ENCODE measurements around the gene MPPE1. TPM values are rescaled to one million over a fixed set of nuclear protein-coding genes. Genes with fewer than 3 reads are reported as not detected.

Gene MPPE1
- total and polyA plus RNA-seq, 10 of the 15 experiments (the other 5 are each of a cell fraction or from before 2014, with no cell fraction given): 13.8 to 34.5 (median 27.6) TPM

GRCh38 chr18:11840493-11840892, 67.6 kb downstream of the MPPE1 start:
- Histone ChIP-seq H3K4me1 (ENCODE audit: control insufficient read depth, insufficient read depth, low read length) (no peaks in the 10 kb centered on the region), H3K9me3 (replicated peaks; ENCODE audit: control insufficient read depth, insufficient read depth, low read length) (no peaks in the 10 kb centered on the region), H3K27ac (ENCODE audit: control insufficient read depth, insufficient read depth) (no peak overlapping the region), H3K4me3 (no peak overlapping the region), H3K79me2 (ENCODE audit: control insufficient read depth, insufficient read depth, low read length) (no peaks in the 10 kb centered on the region), H2AFZ (ENCODE audit: control insufficient read depth, low read depth, low read length) (no peak overlapping the region), H3K9ac (ENCODE audit: control insufficient read depth, insufficient read depth, low read length) (no peak overlapping the region), H3K4me2 (ENCODE audit: control insufficient read depth, insufficient read depth) (no peak overlapping the region), H3K36me3 (ENCODE audit: control insufficient read depth in 2 of 2, insufficient read depth in 2 of 2, low read length in 1 of 2) (no peaks in the 10 kb centered on the region), H3K27me3 (replicated peaks in 1 of 2; ENCODE audit: control insufficient read depth in 2 of 2, insufficient read depth in 2 of 2, low read length in 1 of 2) (no peaks in the 10 kb centered on the region), H4K20me1 (ENCODE audit: control insufficient read depth, insufficient read depth) (no peaks in the 10 kb centered on the region)
- in situ Hi-C loops (cut with MboI): no loop called here
- SMC1A ChIA-PET (ENCODE audit: uncharacterized antibody, unreplicated experiment): interaction anchor here (1.5 kb wide), 1 partner anchor 8 kb away, joined by 5 read pairs; no protein-coding TSS in a partner anchor
- no peak for FAIRE-seq
- RAD21 ChIA-PET (ENCODE audit: unreplicated experiment): no interaction called here
- no TSS peak for BruUV-seq (replicated peaks)
- ATAC-seq: no peak
- CTCF ChIA-PET: interaction anchor here (1.7 kb wide), 1 partner anchor 9 kb away, joined by 4 read pairs; no protein-coding TSS in a partner anchor
- POLR2A ChIA-PET: interaction anchor here (1.1 kb wide), 1 partner anchor 14 kb away, joined by 3 read pairs; no protein-coding TSS in a partner anchor
- no peak for DNase-seq (ENCODE audit: low read depth, low spot score)
- WGBS (ENCODE audit: insufficient coverage, insufficient replicate concordance, low lambda C conversion rate, missing lambda C conversion rate): 14% methylated on average over 6 of the region's 6 CpGs
- intact Hi-C loops (cut with micrococcal nuclease; ENCODE audit: unreplicated experiment): no loop called here
- TF ChIP-seq, protein P1, sequence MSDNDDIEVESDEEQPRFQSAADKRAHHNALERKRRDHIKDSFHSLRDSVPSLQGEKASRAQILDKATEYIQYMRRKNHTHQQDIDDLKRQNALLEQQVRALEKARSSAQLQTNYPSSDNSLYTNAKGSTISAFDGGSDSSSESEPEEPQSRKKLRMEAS (IDR thresholded peaks at IDR 0.05; ENCODE audit: low read depth, low read length): no peak
- TF ChIP-seq ZNF384 (IDR thresholded peaks at IDR 0.05; ENCODE audit: borderline replicate concordance, low read depth, low read length) (no peak), BCL11A (IDR thresholded peaks at IDR 0.05; ENCODE audit: low read depth, low read length) (no peak), POLR2AphosphoS5 (IDR thresholded peaks at IDR 0.05; ENCODE audit: low read length) (no peak), MEF2A (IDR thresholded peaks at IDR 0.05; ENCODE audit: insufficient read depth, low read depth, low read length) (no peak), CUX1 (IDR thresholded peaks at IDR 0.05; ENCODE audit: insufficient replicate concordance, low read depth, low read length) (no peak), SRF (IDR thresholded peaks at IDR 0.05; ENCODE audit: low read depth in 2 of 2, low read length in 2 of 2) (no peak), USF2 (IDR thresholded peaks at IDR 0.05; ENCODE audit: borderline replicate concordance, low read depth, low read length) (no peak), EP300 (IDR thresholded peaks at IDR 0.05; ENCODE audit: borderline replicate concordance in 1 of 2, control insufficient read depth in 1 of 2, low read depth in 2 of 2, low read length in 2 of 2) (no peak)
- TF ChIP-seq, protein P2, sequence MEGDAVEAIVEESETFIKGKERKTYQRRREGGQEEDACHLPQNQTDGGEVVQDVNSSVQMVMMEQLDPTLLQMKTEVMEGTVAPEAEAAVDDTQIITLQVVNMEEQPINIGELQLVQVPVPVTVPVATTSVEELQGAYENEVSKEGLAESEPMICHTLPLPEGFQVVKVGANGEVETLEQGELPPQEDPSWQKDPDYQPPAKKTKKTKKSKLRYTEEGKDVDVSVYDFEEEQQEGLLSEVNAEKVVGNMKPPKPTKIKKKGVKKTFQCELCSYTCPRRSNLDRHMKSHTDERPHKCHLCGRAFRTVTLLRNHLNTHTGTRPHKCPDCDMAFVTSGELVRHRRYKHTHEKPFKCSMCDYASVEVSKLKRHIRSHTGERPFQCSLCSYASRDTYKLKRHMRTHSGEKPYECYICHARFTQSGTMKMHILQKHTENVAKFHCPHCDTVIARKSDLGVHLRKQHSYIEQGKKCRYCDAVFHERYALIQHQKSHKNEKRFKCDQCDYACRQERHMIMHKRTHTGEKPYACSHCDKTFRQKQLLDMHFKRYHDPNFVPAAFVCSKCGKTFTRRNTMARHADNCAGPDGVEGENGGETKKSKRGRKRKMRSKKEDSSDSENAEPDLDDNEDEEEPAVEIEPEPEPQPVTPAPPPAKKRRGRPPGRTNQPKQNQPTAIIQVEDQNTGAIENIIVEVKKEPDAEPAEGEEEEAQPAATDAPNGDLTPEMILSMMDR (IDR thresholded peaks at IDR 0.05 in 2 of 3, conservative IDR thresholded peaks at IDR 0.05 in 1 of 3; ENCODE audit: control insufficient read depth in 2 of 3, extremely low read depth in 1 of 3, insufficient read depth in 1 of 3, low read depth in 3 of 3, low read length in 3 of 3): no peak
- TF ChIP-seq, protein P3, sequence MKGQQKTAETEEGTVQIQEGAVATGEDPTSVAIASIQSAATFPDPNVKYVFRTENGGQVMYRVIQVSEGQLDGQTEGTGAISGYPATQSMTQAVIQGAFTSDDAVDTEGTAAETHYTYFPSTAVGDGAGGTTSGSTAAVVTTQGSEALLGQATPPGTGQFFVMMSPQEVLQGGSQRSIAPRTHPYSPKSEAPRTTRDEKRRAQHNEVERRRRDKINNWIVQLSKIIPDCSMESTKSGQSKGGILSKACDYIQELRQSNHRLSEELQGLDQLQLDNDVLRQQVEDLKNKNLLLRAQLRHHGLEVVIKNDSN (IDR thresholded peaks at IDR 0.05; ENCODE audit: borderline replicate concordance, extremely low read length, insufficient read depth, low read depth, low read length): no peak
- TF ChIP-seq, protein P4, sequence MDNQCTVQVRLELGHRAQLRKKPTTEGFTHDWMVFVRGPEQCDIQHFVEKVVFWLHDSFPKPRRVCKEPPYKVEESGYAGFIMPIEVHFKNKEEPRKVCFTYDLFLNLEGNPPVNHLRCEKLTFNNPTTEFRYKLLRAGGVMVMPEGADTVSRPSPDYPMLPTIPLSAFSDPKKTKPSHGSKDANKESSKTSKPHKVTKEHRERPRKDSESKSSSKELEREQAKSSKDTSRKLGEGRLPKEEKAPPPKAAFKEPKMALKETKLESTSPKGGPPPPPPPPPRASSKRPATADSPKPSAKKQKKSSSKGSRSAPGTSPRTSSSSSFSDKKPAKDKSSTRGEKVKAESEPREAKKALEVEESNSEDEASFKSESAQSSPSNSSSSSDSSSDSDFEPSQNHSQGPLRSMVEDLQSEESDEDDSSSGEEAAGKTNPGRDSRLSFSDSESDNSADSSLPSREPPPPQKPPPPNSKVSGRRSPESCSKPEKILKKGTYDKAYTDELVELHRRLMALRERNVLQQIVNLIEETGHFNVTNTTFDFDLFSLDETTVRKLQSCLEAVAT (IDR thresholded peaks at IDR 0.05): no peak

Measured in GM12878 (cell line).